Left cardiac atrium (tissue), 4 donors: ENCODE measurements around the gene APOBR. TPM values are rescaled to one million over a fixed set of nuclear protein-coding genes. Genes with fewer than 3 reads are reported as not detected.
"Not testable (repeated sequence)": the region's sequence is repeated elsewhere in the genome, so short reads cannot be mapped to it uniquely, and the experiment has no call there.

ENCODE experiments used
- ATAC-seq, 2 donors: fragments of 200-7000 bp; cut with Tn5 transposase; one replicate each; pipeline ENCODE4 v1.9.1; 2020; ENCODE audit warnings: mild to moderate bottlenecking in 2 of 2, moderate library complexity in 2 of 2
- DNase-seq: peaks from one replicate; pipeline ENCODE4 v3.0.0-alpha.2; 2020
- intact Hi-C, 2 donors: fragments of 100-400 bp; cut with DNase I; formaldehyde crosslinking; loops; one replicate each; pipeline versions ENCODE4 v1.14.1 to v1.15.1; 2022 to 2023
- total RNA-seq, 2 donors: library from RNA; stranded (reverse); fragmentation: NEBNext Ultra II Directional; extraction: Animal tissue kit (Norgen Biotek cat#: 25700); gene quantifications; one replicate each; pipeline ENCODE4 v1.2.1, GENCODE V29; 2021
- donor health status: DM: no; HTN: yes; CAD: no.
- donor health status: DM: no; HTN: yes; CAD: no; lungs with severe emphysema.
- donor health status: DM: yes; HTN: yes; CAD: no.
- donor health status: Dilated cardiomyopathy.

APOBR gene
- total RNA-seq, 2 donors from 2014 or later: 1.1 to 1.4 TPM

- DNase-seq: no peak
- ATAC-seq: no peak
- intact Hi-C loops: loop anchor here in 1 of 2 donors (5.0 kb wide), 1 partner anchor 41 kb away; no protein-coding TSS in a partner anchor
Observed at GRCh38 chr16:28543072-28543471, 48.6 kb downstream of the APOBR start.

- ATAC-seq: no peak
- intact Hi-C loops: loop anchor here in 1 of 2 donors (5.0 kb wide), 1 partner anchor 43 kb away; no protein-coding TSS in a partner anchor
- DNase-seq: no peak
Observed at GRCh38 chr16:28544998-28545397, 50.6 kb downstream of the APOBR start.

GRCh38 chr16:28545964-28546363 lies 51.5 kb downstream of the APOBR start:
- ATAC-seq, DNase-seq, intact Hi-C loops: not testable (repeated sequence)

GRCh38 chr16:28546626-28547025 lies 52.2 kb downstream of the APOBR start:
- intact Hi-C loops: no loop called here
- no peak for DNase-seq
- no peak for ATAC-seq

GRCh38 chr16:28548306-28548802 lies 53.9 kb downstream of the APOBR start:
- intact Hi-C loops: no loop called here
- DNase-seq: no peak
- no peak for ATAC-seq

Other genes with a start within 250 kb of the APOBR start
- 1 to 10 TPM in 1 of 2 donors, under 1 TPM in 1; 0.42 to 1.3 TPM for gene SBK1, start 202.1 kb upstream of the APOBR start, total RNA-seq
- gene NPIPB6, start 131.1 kb upstream of the APOBR start, total RNA-seq: 1 to 10 TPM in 1 of 2 donors, under 1 TPM in 1; 0.56 to 1.4 TPM
- 10 to 100 TPM; 17.2 to 32.4 TPM for gene EIF3CL, start 90.8 kb upstream of the APOBR start, total RNA-seq
- gene NPIPB7, start 22.3 kb upstream of the APOBR start, total RNA-seq: not detected
- gene CLN3, start 2.6 kb upstream of the APOBR start, total RNA-seq: 10 to 100 TPM; 11.4 to 16.9 TPM
- not detected for gene IL27, start 12.2 kb downstream of the APOBR start, total RNA-seq
- gene NUPR1, start 44.3 kb downstream of the APOBR start, total RNA-seq: 10 to 100 TPM; 49.3 to 90.2 TPM
- gene SGF29, start 59.3 kb downstream of the APOBR start, total RNA-seq: 10 to 100 TPM; 14.5 to 15.8 TPM
- 1 to 10 TPM; 1.3 to 2.1 TPM for gene SULT1A2, start 102.4 kb downstream of the APOBR start, total RNA-seq
- gene SULT1A1, start 115.4 kb downstream of the APOBR start, total RNA-seq: 10 to 100 TPM; 15.4 to 23.1 TPM
- under 1 TPM; 0.27 to 0.73 TPM for gene NPIPB8, start 143.4 kb downstream of the APOBR start, total RNA-seq
- gene EIF3C, start 216.8 kb downstream of the APOBR start, total RNA-seq: 100 to 1,000 TPM; 398 to 532 TPM